GM19467 (cell line): Measurements from ENCODE around the gene CCDC138.

ENCODE experiments used
- ATAC-seq: cut with Tn5 transposase; IDR thresholded peaks from one replicate; pipeline ENCODE4 v1.9.1; 2021; ENCODE audit warnings: mild to moderate bottlenecking, moderate library complexity; ENCODE audit not compliant: unreplicated experiment

Gene CCDC138

DNA sequence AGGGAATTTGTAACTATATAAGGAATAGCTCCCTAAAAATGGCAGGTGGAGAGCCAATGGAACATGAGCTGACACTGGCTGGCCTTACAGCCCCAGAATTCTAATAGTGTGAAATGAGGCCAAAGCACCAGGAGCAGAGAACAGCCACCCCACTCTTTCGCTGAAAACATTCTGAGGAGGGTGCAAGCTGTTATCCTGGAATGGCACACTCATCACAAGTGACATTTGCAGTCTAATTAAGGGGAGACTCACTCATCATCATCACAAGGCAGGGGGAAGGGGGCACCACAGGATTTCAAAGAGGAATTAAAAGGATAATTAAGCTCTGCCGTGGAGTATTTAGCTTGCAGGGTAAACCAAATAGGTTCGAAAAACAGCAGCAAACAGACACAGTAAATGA, 108.2 kb downstream of the CCDC138 start:
- ATAC-seq, result no peak

DNA sequence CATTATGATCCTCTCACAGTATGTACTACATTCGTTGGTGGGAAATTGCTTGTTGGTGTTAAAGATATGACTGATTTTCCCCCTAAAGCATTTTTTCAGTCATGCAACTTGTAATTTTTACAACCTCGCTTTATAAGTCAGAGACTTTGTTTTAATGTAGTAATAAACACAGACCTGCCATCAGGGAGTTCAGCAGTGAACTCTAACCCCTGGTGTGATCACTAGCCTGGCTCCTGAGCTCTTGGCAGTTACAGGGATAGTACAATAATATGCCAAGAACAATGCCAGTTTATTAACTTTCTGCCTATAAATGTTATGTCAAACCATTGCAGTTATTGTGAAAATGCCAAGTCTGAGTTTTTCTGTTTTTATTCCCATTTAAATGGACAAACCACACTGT, 108.6 kb downstream of the CCDC138 start:
- no peak for ATAC-seq

DNA sequence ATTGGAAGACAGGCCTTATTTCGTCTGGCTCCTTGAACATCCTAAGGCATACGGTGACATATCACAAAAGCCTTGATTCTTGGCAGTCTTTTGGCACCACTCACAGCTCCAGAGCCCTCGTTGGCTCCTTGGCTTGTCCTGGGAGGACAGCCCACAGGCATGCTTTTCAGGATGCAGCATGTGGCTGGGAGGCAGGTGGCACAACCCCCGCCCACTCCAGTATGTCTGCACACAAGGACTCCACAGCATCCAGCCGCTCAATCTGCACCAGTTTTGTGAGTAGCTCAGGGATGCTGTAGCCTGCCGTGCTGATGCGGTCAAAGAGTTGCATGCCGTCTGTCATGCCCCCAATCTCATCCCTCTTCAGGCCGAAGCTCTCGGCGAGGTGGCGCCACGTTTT, 110.2 kb downstream of the CCDC138 start:
- ATAC-seq, result no peak

DNA sequence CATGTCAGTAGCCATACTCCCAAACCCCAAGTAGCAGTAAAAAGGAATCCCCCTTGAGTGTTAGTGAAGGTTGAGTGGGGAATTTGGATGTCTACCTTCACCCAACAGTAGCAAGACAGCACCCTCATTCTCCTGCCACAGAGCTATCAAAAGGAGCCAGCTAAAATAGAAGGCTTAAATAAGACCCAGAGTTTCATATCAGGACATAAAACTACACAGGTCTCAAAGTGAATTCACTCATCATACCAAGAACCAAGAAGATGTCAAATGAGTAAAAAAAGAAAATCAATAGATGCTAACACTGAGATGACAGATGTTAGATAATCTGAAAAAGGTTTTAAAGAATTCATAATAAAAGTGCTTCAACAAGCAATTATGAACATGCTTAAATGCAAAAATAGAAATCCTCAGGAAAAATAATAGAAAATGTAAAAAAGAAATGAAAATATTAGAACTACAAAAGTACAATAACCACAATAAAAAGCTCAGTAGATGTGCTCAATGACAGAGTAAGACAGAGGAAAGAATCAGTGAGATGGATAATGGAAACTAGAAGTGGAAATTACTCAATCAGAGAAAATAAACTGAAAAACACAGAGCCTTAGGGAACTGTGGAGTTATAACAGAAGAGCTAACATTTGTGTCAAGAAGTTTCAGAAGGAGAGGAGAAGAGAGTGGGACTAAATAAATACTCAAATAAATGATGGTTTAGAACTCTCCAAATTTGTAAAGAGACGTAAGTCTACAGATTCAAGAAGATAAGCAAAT, 111.9 kb downstream of the CCDC138 start:
- no peak for ATAC-seq

DNA sequence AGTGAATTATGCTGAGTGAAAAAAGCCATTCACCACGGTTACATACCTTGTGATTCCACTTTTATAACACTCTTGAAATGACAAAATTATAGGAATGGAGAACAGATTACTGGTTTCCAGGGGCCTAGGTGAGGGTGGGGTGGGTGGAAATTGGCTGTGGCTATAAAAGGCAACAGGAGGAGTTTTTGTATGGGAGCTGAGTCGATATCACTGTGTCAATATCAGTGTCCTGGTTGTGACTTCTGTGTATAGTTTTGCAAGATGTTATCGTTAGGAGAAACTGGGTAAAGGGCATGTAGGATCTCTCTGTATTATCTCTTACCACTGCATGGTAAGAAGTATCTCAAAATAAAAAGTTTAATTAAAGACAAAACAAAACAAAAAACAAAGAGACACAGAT, 118.1 kb downstream of the CCDC138 start:
- ATAC-seq, result no peak

DNA sequence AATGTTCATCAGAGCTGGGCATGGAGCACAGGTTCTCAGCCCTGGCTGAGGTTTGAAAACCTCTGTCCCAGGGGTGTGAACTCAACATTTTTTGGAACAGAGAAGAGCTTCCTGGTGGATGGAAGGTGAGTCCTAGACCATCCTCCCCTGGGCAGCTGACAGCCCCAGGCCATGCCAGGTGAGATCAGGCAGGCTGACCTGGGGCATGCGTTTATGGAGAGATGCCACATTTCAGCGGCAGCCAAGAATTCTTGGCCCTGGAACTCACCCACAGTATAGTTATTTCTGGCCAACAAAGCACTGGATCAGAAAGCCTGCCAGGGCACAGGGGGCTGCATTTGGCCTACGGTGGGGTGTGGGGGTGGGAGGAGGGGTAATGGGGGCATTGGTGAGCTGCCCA, 118.6 kb downstream of the CCDC138 start:
- ATAC-seq, result no peak

DNA sequence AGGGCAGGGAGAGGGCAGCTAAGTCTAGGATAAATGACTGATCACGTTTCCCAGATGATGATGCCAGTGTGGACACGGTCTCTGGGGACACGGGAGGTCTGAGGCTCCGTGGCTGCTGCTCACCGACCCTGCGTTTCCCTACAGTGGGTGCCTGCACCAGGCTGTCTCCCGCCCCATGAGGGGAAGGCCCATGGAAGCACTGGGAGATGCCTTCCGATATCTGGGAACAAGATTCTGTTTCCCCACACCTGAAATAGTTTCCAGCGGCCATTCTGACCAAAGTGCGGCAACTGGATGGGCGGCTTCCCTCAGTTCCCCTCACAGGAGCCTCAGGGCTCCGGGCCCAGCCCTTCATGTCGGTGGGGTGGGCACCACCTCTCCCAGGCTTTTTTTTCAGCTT, 119.3 kb downstream of the CCDC138 start:
- no peak for ATAC-seq

DNA sequence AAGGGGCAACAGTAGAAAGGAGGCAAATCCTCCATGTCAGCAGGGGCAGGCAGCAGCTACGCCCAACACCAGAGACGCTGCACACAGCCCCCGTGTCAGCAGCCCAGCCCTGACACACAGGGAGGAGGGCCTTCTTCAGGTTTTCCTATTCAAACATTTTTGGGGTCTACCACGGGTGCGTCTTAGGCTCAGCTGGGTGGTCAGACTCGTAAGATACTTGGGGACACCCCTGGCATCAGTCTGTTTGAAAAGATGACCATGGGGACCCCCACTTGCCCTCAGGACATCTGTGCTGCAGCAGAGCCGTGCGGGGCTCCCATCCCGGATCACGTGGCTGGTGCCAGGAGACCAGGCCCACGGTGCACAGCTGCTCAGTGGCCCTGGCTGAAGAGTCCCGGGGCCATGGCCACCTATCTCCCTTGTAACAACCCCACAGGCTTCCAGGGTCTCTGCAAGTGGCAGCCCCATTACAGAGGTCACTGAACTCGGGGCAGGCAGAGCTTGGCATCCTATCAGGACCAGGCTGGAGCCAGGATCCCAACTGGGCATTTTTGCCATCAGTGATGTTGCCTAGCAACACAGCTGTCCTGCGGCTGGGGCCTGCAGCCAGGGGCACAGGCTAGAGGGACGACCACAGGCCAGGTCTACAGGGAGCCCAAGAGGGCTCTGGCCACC, 120.0 kb downstream of the CCDC138 start:
- ATAC-seq, result no peak

DNA sequence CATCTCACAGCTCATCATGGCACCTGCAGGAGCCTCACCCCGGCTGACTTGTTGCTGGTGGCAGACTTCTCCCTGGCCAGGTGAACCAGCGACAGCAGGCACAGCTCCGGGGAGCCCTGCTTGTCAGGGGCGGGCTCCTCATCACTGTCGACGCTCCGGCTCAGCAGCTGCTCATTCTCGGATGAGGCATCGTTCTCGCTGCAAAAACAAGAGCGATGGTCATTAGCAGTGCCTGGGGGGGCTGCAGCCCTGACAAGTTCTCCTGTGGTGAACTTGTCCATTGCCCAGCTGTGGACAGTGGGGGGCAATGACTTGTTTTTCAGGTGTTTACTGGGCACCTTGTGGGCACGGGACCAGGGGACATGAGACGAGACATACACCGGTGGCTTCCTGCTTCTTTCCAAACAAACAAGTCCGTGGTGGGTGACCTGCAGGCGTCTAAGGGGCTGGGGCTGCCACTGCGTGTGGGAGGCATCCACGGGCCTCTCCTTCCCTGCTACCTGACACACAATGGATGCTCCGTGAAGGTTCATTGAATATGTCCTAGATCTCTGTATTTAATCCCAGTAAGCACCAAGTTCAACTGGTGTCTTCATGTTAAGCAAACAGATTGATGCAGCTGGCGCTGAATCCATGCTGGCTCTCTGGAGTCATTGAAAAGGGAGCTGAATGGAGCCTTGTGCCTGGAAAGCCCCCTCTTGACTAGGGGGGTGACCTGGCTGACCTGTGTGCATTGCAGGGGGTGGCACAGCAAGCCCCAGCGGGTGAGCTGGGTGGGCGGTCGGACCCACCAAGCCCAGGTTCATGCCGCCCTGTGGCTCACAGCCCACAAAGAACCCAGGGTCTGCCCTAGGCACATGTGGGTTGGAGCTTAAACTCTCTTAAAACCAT, 121.5 kb downstream of the CCDC138 start:
- no peak for ATAC-seq

DNA sequence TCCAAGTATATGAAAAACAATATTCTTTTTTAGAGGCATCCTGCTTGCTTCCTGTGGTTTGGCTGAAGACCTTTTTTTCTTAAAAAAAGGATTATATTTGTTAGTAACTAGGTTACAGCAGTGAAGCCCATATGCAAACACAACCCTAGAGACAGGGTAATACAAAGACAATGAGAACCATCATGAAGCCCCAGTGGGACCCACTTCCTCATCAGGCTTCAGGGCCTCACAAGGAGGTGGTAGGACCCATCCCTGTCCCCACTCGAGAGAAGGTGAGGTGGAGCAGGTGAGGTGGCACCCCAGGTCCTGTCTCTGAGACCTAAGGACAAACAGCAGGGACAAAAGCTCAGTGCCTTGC, 122.1 kb downstream of the CCDC138 start:
- ATAC-seq, result no peak

DNA sequence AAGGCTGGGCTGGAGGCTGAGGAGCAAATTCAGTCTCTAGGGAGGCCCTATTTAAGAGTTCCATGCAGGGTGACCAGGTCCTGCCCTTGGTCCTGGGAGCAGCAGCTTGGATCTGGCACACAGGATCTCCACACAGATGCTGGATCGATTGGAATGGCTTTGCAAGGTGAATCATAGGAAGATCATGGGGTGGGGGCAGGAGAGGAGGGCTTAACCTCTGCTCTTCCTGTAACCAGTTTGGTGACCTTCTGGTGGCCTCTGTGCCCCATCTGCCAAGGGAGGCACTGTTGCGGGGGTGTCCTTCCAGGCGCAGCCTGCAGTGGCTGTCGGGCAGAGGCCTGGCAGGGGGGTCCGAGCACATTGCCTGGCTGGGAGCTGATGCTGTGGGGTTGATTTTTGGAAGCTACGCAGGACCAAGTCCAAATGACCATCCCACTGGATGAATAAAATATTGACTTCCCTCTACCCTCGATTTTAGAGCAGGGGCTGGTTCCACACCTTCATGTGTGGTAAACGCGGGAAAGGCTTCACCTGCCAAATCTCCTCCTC, 122.8 kb downstream of the CCDC138 start:
- no peak for ATAC-seq

DNA sequence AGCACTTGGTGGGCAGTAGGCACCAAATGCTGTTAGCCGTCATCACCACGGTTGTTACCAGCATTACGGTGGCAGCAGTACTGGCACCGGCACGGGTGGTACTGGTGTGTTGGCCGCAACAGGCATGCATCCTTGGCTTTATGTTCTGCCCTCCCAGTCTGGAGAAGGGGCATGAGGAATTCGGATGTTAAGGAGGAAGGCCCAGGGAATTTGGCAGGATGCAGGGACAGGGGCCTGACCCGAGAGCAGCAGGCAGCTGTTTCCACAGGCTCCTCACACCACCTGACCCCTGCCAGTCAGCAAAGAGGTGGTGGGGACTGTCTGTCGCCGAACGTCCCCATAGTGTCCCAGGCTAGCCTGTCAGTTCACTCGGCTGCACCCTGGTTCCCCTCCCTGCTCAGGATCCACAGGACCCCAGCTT, 123.5 kb downstream of the CCDC138 start:
- no peak for ATAC-seq

DNA sequence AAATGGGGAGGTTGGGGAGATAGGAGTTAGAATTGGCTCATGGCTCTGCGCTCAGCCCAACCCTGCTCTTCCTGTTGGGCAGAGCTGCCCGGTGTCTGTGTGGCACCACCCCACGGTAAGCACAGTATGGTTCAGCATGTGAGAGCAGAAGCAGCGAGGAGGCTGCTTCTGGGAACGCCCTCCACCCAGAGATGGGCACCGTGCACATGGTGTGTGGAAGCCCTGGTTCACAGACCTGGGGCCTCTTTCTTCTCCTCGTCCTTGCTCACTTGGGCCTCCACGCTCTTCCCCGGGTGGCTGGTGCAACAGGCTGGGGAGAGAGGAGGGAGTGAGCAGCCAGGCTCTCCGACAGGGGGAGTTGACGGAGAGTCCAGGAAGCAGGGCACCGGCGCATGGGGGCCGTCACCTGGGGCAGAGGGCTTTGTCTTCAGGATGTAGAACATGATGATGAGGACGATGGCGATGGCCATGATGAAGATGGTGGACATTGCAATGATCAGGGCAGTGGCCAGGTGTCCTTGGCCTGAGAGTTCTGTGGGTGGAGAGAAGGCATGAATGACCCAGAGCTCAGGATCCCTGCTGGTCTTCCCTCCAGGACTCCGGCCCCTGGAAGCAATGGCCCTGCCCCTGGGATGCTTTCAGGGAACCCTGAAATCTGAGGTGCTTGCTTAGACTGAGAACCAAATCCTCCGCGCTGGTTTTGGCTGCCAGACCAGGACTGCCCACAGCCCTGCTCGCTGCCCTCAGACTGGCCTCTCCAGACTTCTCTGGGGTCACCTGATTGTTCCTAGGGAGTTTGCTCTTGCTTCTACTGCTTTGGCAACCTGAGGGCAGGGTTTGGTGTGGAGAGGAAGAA, 124.2 kb downstream of the CCDC138 start:
- ATAC-seq, result no peak

DNA sequence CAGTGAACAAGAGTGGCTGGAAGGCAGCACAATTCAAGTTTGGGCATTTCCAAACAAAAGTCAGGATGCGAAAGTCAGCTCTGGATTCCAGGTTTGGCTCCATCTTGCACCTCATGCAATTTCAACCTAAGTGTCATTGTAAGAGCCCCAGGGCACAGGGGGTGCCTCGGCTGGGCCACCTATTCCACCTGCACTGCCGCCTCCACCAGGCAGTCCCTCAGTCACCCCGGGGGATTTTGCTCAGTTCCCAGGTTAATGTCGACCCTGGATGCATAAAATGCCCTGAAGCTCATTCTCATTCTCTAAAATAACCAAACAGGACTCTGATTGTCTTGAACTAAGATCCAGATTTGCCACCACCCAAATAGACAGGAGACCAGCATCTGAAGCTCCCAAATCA, 124.8 kb downstream of the CCDC138 start:
- no peak for ATAC-seq

DNA sequence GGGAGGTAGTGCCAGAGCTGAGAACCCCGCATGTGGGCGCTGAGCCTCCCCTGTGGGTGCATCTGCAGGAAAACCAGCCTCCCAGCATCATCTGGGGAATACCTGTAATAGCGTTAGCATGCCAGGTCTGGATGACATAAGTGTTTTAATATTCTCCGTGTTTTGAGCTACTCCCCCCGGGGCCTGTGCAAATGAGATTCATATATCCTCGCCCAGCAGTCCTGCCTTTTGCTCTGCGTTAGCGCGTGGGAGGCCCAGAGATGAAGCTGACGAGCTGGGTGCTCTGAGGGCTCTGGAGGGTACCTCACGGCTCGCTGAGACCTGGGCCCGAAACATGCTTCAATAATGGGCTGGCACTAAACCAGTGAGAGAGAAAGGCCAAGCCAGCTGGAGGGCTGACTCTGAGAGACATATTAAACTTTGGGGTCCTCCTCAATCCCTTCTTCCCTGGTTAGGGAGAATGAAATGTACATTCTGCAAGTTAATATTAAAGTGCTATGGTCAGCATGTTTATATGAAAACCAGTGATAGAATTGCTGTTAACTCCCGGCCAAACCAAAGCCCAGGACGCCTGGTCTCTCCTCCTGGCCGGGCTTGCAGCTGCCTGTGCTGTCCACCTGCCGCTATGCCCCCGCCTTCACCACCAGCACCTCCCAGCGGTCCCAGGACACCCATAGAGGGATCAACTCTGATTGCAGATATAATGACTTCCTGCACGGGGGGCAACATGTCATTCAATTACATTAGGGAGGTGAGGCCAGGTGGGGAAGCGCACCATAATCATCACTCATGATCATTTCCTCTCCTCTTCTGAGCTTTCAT, 125.4 kb downstream of the CCDC138 start:
- ATAC-seq, result no peak

DNA sequence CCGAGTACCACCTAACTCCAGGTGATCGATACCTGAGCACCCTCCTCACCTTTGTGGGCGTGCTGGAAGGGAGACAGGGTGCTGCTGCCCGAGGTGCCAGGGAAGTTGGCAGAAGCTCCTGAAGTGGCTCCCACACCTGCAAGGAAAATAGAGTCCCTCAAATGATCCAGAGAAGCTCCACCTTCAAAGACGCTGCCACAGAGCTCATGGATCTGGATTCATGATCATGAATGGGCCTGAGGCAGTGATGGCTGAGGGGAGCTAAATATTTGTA, 126.0 kb downstream of the CCDC138 start:
- ATAC-seq, result no peak

DNA sequence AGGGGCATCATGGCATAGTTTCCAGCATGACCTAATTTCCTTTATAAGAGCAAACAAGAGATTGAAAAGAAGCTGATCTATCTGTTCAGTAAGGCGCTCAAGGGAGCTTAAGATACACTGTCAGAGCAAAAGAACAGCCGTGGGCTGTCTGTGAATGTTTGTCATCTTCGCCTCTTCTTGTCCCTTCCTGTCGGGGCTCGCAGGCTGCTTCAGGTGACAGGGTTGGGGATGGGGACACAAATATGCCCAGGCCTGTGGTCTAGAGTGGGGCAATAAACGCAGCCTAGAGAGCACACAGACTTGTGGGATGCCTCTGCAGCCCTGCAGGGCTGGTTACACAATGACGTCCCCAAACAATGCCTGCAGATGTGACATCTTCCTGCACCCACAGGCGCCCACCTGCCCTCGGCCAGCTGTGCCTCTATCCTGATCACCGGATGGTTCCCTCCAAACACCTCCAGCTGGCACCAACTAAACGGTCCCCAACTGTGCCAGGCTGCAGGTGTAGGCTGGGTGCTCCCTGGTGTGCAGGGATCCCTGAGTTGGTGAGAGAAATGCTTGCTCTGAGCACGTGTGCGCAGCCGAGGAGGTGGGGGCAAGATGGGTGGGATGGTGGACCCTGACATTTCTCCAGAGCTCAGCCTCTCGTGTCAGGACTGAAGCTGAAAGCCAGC, 129.7 kb downstream of the CCDC138 start:
- no peak for ATAC-seq

DNA sequence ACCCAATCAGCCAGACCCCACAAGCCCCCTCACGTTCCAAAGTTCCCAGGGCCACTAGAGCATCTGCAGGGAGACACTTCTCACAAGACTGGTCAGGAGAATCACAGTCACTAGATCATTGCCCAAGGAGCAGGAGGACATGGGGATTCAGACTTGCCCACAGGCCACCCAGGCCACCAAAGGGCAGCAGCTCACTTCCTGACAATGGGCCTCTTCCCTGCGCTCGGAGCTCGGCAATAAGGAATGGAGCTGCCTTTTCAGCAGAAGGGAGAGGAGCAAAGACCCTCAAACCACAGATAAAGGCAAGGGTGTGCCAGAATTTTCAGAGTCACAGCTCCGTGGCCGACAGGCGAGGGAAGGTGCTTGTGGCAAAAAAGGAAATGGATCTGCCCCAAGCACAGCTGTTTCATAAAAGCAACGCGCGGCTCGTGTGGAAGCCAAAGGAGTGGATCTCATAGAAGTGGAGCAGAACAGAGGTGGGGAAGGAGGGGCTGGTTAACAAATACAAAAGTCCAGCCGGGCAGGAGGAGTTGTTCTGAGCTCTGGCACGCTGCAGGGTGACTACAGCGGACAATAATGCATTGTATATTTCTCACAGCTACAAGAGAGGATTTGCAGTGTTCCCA, 130.3 kb downstream of the CCDC138 start:
- ATAC-seq, result no peak

DNA sequence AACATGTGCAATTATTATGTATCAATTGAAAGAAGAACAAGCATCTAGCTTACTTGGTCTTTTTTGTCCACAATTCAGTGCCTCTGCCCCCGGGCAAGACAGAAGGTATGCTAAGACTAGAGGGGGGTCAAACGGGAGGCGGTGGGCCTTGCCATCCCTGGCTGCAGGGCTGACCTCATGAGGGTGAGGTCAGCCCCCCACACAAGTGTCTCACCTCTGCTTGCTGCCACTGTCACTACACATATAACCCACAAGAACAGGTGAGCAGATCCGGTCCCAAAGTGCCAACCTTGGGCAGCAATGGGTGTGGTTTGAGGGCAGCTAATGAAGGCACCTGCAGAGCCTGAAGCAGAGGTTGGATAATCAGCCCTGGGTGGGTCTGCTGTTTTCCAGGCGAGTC, 131.0 kb downstream of the CCDC138 start:
- ATAC-seq, result no peak
